Keratinocyte (primary cell): ENCODE measurements around the gene PCARE.

Source experiments
- CTCF ChIP-seq, 3 experiments: IDR thresholded peaks in 1 of 3; conservative IDR thresholded peaks in 1 of 3; optimal IDR thresholded peaks in 1 of 3; 2 replicates in 2 of 3; 3 replicates in 1 of 3; pipeline versions ENCODE3 to v1.5.1; 2011; ENCODE audit warnings: low read length in 3 of 3, mild to moderate bottlenecking in 3 of 3, moderate library complexity in 2 of 3, control low read depth in 1 of 3, inconsistent platforms in 1 of 3; ENCODE audit not compliant: insufficient read depth in 2 of 3; ENCODE audit errors: extremely low read depth in 1 of 3
- EZH2 ChIP-seq: IDR thresholded peaks from one replicate; pipeline ENCODE4 v1.6.1; 2012; ENCODE audit warnings: inconsistent platforms, mild to moderate bottlenecking, low read length, moderate library complexity

GRCh38 chr2:29060441-29060840 lies 13.9 kb downstream of the PCARE start:
- no peak for TF ChIP-seq CTCF (optimal IDR thresholded peaks at IDR 0.05 in 1 of 3, IDR thresholded peaks at IDR 0.05 in 1 of 3, conservative IDR thresholded peaks at IDR 0.05 in 1 of 3; ENCODE audit: extremely low read depth in 1 of 3, insufficient read depth in 2 of 3, low read length in 3 of 3)
- no peak for TF ChIP-seq EZH2
